GM03348 (cell line): ENCODE data around the gene LMNB1.
"Not testable (repeated sequence)": the region's sequence is repeated elsewhere in the genome, so short reads cannot be mapped to it uniquely, and the experiment has no call there.

ENCODE experiments used
- DNase-seq: peaks from one replicate; pipeline ENCODE4 v3.0.0; 2012; ENCODE audit warnings: low spot score

The LMNB1 gene

DNA sequence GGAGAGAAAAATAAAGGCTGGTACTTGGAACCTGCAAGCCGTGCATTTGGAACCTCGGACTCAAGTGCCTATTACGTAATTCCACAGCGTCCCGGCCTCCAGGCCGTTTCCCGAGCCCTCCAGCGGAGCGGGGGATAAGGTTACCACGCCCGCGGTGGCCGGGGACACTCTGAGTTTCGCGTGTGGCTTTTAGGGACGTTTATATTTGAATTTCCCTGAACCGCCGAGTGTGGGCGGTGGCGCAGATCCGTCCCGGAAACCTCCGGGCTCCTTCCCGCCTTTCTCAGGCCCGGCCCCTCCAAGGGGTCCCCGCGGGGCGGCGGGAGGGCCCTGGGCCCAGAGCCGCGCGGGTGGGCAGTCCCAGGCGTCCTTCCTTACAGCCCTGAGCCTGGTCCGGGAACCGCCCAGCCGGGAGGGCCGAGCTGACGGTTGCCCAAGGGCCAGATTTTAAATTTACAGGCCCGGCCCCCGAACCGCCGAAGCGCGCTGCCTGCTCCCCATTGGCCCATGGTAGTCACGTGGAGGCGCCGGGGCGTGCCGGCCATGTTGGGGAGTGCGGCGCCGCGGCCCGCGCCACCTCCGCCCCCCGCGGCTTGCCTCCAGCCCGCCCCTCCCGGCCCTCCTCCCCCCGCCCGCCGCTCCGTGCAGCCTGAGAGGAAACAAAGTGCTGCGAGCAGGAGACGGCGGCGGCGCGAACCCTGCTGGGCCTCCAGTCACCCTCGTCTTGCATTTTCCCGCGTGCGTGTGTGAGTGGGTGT lies at the start of gene LMNB1:
Gene LMNB1 (plus strand): TSS at position 638 of the 758 bp plus-strand sequence. CDS start 373 bp downstream, outside the sequence.
- peak; percentile 98 for DNase-seq

DNA sequence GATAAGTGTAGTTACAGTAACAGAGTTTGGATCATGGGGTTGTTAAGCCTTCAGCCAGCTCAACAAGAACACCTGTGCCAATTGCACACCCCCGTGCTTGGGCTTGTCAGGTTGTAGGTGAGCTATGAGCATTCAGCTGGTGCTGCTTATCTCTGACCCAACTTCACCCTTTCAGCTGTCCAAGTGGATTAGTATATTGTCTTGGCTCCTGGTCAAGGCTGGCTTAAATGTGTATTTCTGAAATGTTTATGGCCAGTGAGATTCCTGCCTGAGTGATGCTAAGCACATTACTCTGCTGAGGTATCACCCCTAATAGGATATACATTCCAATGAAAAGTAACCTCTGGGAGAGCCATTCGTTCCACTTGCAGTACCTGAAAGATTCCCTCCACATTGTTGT lies 44.2 kb upstream of the LMNB1 start:
- no peak for DNase-seq

GRCh38 chr5:126734573-126734972 lies 42.4 kb upstream of the LMNB1 start:
- DNase-seq: not testable (repeated sequence)

DNA sequence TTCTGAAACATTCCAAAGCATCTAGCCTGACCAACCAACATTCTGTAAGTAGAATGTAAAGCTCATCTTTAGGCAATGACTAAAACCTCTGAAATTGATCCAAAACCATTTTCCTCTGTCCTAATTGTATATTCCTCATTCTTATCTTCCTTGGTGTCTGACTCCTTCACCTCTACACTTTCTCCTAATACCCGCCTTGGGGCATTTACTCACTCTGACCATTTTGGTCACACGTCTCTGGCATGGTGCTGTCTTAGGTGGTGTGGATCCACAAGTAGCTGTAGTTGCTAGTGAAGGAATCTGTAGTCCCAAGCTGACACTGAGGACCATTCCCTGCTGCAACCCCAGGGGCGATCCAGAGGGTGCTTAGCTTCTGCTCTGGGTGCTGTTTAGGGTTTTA lies 40.8 kb upstream of the LMNB1 start:
- DNase-seq: no peak

DNA sequence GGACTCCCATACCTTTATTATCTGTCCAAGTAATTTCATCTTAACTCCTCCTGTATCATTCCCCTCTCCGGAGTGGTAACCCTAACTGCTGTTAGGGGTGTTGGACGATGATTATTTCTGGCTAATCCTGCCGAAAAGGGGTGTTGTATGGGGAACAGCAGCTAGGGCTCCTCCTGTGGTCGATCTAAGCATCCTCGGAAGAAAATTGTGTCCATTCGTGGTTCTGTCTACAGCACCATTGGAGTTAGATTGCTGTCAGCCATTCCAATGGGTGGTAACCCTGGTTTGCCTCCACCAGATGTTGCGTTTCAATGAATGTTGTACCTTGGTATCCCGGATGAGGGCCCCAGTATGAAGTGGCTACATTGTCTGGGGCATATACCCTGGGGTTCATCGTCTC lies 35.6 kb upstream of the LMNB1 start:
- DNase-seq: no peak

GRCh38 chr5:126742425-126742824 lies 34.5 kb upstream of the LMNB1 start:
- no peak for DNase-seq

DNA sequence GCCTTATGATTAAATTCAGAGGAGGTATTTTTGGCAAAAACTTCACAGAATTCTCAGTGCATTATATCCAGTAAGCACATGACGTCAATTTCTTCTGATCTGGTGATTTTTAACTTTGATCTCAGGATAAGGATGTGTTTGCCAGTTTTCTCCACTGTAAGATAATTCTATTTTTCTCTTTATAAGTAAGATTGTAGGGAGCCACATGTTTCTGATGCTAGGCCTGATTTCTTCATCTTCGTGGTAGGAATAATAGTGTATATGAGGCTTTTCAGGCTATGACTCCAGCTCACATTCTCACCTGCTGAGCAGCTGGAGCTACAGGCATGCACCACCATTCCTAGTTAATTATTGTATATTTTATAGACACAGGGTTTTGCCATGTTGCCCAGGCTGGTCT lies 32.1 kb upstream of the LMNB1 start:
- DNase-seq: no peak

DNA sequence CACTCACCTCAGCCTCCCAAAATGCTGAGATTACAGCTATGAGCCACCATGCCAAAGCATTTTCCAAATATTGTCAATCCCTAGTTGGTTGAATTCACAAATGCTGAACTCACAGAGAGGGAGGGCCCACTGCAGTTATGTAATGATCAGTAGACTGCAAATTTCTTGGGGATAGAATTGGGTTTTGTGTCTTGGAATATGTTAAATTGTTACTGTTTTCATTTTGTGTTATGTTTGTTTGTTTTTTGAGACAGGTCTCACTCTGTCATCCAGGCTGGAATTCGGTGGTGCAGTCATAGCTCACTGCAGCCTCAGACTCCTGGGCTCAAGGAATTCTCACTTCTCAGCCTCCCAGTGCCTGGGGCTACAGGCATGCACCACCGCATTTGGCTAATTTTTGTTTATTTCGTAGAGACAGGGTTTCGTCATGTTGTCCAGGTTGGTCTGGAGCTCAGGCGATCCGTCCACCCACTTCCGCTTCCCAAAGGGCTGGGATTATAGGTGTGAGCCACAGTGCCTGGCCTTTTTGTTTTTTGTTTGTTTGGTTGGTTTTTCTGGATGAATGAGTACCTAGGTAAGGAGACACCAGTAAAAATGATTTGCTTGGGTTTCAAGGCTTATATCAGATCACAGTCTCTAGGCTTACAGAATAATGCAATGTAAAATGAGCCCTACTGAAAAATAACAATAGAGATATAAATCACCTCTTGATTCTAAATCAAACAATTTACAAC lies 31.5 kb upstream of the LMNB1 start:
- DNase-seq: no peak

DNA sequence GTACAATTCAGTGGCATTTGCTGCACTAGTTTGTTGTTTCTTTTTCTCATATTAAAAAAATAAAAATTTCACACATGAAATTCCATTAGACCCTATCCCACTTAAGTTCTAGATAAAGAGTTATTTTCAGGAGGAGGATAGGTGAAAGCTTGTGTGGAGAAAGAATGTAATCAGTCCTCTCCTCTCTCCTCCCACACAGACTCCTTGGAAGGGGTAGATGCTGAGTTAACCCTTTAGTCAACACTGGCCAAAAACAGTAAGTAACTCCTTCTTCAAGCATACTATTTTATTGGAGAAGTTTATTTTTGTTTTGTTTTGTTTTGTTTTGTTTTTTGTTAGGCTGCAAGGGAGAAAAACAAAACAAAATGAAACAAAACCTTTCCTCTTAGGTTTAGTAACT lies 30.6 kb upstream of the LMNB1 start:
- DNase-seq: no peak

DNA sequence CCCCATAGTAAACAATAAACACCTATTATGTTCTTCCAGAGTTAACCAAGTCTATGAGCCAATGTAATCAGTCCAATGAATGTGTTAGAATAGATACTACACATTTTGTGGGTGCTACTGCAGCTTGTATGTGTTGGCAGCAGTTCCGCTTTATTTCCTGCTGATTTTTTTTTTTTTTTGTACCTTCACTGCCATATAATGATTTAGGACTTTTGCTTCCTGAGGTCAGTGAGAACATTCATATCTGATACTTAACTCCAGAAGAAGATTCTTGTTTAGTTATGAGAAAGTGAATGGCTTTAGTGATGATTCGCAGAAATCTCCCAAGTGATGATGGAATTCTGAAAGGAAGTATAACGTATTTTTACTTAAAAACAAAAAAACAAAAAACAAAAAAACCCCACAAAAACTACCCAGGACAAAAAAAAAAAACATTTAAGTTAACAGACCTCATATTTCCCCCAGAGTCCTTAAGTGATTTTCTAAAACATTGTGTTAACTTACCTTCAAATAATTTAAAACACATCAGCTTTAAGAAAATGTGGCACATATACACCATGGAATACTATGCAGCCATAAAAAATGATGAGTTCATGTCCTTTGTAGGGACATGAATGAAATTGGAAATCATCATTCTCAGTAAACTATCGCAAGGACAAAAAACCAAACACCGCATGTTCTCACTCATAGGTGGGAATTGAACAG lies 24.7 kb upstream of the LMNB1 start:
- DNase-seq: no peak

GRCh38 chr5:126753227-126753626 lies 23.7 kb upstream of the LMNB1 start:
- no peak for DNase-seq

DNA sequence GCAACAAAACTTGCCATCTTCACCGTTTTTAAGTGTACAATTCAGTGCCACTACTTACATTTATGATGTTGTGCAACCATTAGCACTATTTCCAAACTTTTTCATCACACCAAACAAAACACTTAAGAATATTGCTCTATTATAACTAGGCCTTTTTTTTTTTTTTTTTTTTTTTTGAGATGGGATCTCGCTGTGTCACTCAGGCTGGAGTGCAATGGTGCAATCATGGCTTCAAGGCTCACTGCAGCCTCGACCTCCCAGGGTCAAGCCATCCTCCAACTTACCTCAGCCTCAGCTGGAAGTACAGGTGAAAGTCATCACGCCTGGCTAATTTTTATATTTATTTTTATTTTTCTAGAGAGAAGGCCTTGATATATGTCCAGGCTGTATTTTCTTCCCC lies 22.3 kb upstream of the LMNB1 start:
- DNase-seq: no peak

GRCh38 chr5:126755593-126755992 lies 21.3 kb upstream of the LMNB1 start:
- DNase-seq: no peak

DNA sequence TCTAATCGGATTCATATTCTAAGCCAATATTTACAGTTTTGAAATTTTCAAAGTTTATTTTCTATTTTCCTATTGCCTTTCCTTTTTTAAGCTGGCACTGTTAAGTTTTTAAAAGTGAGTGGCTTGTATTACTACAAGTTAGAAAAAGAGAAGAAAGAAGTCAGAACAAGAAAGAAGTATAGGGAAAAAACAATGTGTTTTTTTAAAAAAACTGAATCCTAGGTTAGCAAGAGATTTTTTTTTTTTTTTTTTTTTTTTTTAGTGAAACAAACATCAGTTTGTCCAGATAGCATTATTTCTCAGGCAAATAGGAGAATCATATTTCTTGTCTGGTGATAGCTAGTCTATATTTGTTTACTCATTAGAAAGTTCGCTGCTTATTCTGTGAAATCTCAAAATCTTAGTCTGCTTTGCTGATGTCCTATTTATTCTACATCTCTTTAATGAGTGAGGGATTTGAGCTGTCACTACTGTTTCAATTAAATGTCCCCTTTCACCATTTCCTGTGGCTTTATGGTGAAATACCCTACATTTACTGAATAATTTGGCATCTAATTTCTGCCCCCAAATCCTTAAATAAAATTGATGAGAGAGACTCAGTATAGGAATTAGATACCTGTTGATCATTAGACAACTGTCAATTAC lies 19.1 kb upstream of the LMNB1 start:
- DNase-seq: no peak

DNA sequence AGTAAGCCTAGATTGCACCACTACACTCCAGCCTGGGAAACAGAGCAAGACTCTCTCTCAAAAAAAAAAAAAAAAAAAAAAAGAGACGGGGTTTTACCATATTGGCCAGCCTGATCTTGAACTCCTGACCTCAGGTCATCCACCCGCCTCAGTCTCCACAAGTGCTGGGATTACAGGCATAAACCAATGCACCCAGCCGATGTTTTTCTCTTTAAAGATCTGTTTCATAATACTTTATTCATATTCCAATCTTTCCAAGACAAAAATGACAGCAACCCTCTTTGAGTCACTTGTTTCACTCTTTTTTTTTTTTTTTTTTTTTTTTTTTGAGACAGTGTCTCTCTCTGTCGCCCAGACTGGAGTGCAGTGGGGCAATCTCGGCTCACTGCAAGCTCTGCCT lies 13.6 kb upstream of the LMNB1 start:
- DNase-seq: no peak

GRCh38 chr5:126769703-126770102 lies 7.2 kb upstream of the LMNB1 start:
- no peak for DNase-seq

DNA sequence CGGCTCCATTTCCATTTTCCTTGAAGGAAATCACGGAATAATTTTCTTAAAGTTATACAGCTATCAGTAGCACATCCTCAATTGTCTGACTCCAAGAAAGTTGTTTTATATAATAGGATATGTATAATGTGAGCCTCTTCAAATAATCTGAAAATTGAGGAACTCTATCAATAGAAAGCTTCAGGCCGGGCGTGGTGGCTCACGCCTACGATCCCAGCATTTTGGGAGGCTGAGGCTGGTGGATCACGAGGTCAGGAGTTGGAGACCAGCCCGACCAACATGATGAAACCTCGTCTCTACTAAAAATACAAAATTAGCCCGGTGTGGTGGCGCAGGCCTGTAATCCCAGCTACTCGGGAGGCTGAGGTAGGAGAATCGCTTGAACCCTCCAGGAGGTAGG lies 3.4 kb upstream of the LMNB1 start:
- DNase-seq: not testable (repeated sequence)

GRCh38 chr5:126774595-126774994 lies 2.3 kb upstream of the LMNB1 start:
- not testable (repeated sequence) for DNase-seq

DNA sequence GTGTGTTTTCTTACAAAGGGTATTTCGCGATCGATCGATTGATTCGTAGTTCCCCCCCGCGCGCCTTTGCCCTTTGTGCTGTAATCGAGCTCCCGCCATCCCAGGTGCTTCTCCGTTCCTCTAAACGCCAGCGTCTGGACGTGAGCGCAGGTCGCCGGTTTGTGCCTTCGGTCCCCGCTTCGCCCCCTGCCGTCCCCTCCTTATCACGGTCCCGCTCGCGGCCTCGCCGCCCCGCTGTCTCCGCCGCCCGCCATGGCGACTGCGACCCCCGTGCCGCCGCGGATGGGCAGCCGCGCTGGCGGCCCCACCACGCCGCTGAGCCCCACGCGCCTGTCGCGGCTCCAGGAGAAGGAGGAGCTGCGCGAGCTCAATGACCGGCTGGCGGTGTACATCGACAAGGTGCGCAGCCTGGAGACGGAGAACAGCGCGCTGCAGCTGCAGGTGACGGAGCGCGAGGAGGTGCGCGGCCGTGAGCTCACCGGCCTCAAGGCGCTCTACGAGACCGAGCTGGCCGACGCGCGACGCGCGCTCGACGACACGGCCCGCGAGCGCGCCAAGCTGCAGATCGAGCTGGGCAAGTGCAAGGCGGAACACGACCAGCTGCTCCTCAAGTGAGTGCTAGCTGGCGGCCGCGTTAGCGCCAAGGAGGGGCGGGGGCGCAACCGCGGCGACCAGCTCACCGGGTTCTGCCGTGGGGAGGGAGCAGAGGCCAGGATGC lies 480 bp downstream of the LMNB1 start:
- DNase-seq: peak; percentile 53

- DNase-seq: peak; percentile 93
These were observed 1.2 kb downstream of the LMNB1 start for GRCh38 chr5:126777975-126778674.
